SK-N-SH (cell line): ENCODE measurements around the gene EZR. TPM values are rescaled to one million over a fixed set of nuclear protein-coding genes. Genes with fewer than 3 reads are reported as not detected.

ENCODE experiments used
- CTCF ChIA-PET: fragments of 300-600, 350-600 bp; formaldehyde crosslinking; extraction: SDS; loops from one replicate; lab custom pipeline; 2021; lab: Yijun Ruan, JAX
- POLR2A ChIA-PET: fragments of 350-600 bp; sonication (Branson Sonifier 250); formaldehyde crosslinking; extraction: SDS; loops from one replicate; lab custom pipeline; 2020; ENCODE audit warnings: antibody characterized with exemption, inconsistent platforms; lab: Yijun Ruan, JAX
- DNase-seq: peaks from one replicate; pipeline ENCODE4 v3.0.0; 2012
- H2AFZ ChIP-seq: fragments of 200-600 bp; sonication (generic); 2 replicates; pipeline ENCODE4 v1.8.1; 2016; ENCODE audit warnings: antibody characterized with exemption, mild to moderate bottlenecking, low read depth
- H3F3A ChIP-seq: fragments of 200-600 bp; sonication (generic); replicated peaks from 2 replicates; pipeline ENCODE3; 2016; ENCODE audit warnings: antibody characterized with exemption, mild to moderate bottlenecking; ENCODE audit not compliant: insufficient read depth
- H3K27ac ChIP-seq, 2 experiments: fragments of 200-500 bp in 1 of 2; fragments of 200-600 bp in 1 of 2; sonication (Bioruptor generic) in 1 of 2; sonication (generic), shearing (Covaris generic) in 1 of 2; 2 replicates each; pipeline versions ENCODE4 v1.5.1 to v1.6.1; 2014 to 2016; ENCODE audit warnings: low read depth in 2 of 2, inconsistent platforms in 1 of 2, low read length in 1 of 2, mild to moderate bottlenecking in 1 of 2, mixed read lengths in 1 of 2
- H3K27me3 ChIP-seq: fragments of 200-600 bp; sonication (generic), shearing (Covaris generic); 2 replicates; pipeline ENCODE4 v1.6.1; 2016; ENCODE audit warnings: mixed run types; ENCODE audit not compliant: insufficient read depth
- H3K36me3 ChIP-seq, 2 experiments: fragments of 200-500 bp in 1 of 2; fragments of 200-600 bp in 1 of 2; sonication (Bioruptor generic) in 1 of 2; sonication (generic) in 1 of 2; replicated peaks in 1 of 2; 2 replicates each; pipeline versions ENCODE3 to v1.5.1; 2014 to 2016; ENCODE audit warnings: low read length in 1 of 2, mild to moderate bottlenecking in 1 of 2; ENCODE audit not compliant: insufficient read depth in 2 of 2, control insufficient read depth in 1 of 2
- H3K4me1 ChIP-seq, 2 experiments: fragments of 200-500 bp in 1 of 2; fragments of 200-600 bp in 1 of 2; sonication (Bioruptor generic) in 1 of 2; sonication (generic), shearing (Covaris generic) in 1 of 2; 2 replicates each; pipeline versions ENCODE4 v1.5.1 to v1.6.1; 2014 to 2016; ENCODE audit warnings: low read depth in 1 of 2, low read length in 1 of 2, mixed run types in 1 of 2; ENCODE audit not compliant: insufficient read depth in 2 of 2, control insufficient read depth in 1 of 2
- H3K4me2 ChIP-seq: fragments of 200-600 bp; sonication (generic), shearing (Covaris generic); 2 replicates; pipeline ENCODE4 v1.6.1; 2017; ENCODE audit warnings: mixed run types
- H3K4me3 ChIP-seq, 2 experiments: fragments of 200-500 bp in 1 of 2; fragments of 200-600 bp in 1 of 2; sonication (Bioruptor generic) in 1 of 2; sonication (generic), shearing (Covaris generic) in 1 of 2; 2 replicates each; pipeline versions ENCODE4 v1.5.1 to v1.8.1; 2014 to 2016; ENCODE audit warnings: low read depth in 2 of 2, inconsistent platforms in 1 of 2, low read length in 1 of 2, mild to moderate bottlenecking in 1 of 2, mixed read lengths in 1 of 2, moderate library complexity in 1 of 2
- H3K79me2 ChIP-seq: fragments of 200-600 bp; sonication (generic); 2 replicates; pipeline ENCODE4 v1.8.1; 2017; ENCODE audit warnings: mild to moderate bottlenecking; ENCODE audit not compliant: insufficient read depth
- H3K9ac ChIP-seq: fragments of 200-600 bp; sonication (generic); 2 replicates; pipeline ENCODE4 v1.6.1; 2017; ENCODE audit warnings: mixed run types
- H3K9me2 ChIP-seq: fragments of 200-600 bp; sonication (generic); 2 replicates; pipeline ENCODE4 v1.6.1; 2017; ENCODE audit warnings: mixed run types
- H3K9me3 ChIP-seq: fragments of 200-600 bp; sonication (generic); 2 replicates; pipeline ENCODE4 v1.6.1; 2017; ENCODE audit warnings: mixed run types, mild to moderate bottlenecking, moderate library complexity
- H4K20me1 ChIP-seq: fragments of 200-600 bp; sonication (generic); 2 replicates; pipeline ENCODE4 v1.6.1; 2017; ENCODE audit warnings: mild to moderate bottlenecking, mixed run types; ENCODE audit not compliant: insufficient read depth
- CHD2 ChIP-seq: fragments of 150-350 bp; IDR thresholded peaks from 2 replicates; pipeline ENCODE4 v1.6.1; 2018; ENCODE audit warnings: low read length; ENCODE audit not compliant: partially characterized antibody
- CTCF ChIP-seq: fragments of 200-600 bp; sonication (generic); IDR thresholded peaks from 2 replicates; pipeline ENCODE4 v1.6.1; 2017; ENCODE audit warnings: antibody characterized with exemption, mild to moderate bottlenecking, moderate library complexity
- EP300 ChIP-seq, 2 experiments: IDR thresholded peaks; 2 replicates each; pipeline versions ENCODE4 v1.4.0 to v1.6.1; 2012; ENCODE audit warnings: borderline replicate concordance in 1 of 2, low read depth in 1 of 2, low read length in 1 of 2
- EZH2phosphoT487 ChIP-seq: fragments of 200-600 bp; sonication (generic); IDR thresholded peaks from 2 replicates; pipeline ENCODE4 v1.6.1; 2017; ENCODE audit warnings: low read depth, mixed run types, mild to moderate bottlenecking, antibody characterized with exemption, moderate library complexity, borderline replicate concordance
- FOSL2 ChIP-seq: IDR thresholded peaks from 2 replicates; pipeline ENCODE4 v1.4.0; 2012; ENCODE audit warnings: low read depth, mild to moderate bottlenecking, moderate library complexity, borderline replicate concordance
- FOXJ3 ChIP-seq: sonication (generic); formaldehyde crosslinking; IDR thresholded peaks from 2 replicates; pipeline ENCODE4 v1.5.1; 2020; ENCODE audit warnings: mild to moderate bottlenecking, missing genetic modification reagents
- GABPA ChIP-seq: IDR thresholded peaks from 2 replicates; pipeline ENCODE4 v1.4.0; 2012; ENCODE audit warnings: low read depth, mild to moderate bottlenecking
- GATA2 ChIP-seq: sonication (generic); formaldehyde crosslinking; IDR thresholded peaks from 2 replicates; pipeline ENCODE4 v1.5.0; 2020; ENCODE audit warnings: mild to moderate bottlenecking, missing genetic modification reagents
- IRF3 ChIP-seq: fragments of 150-350 bp; IDR thresholded peaks from 2 replicates; pipeline ENCODE4 v1.6.1; 2016; ENCODE audit warnings: mild to moderate bottlenecking, low read depth, low read length
- JUND ChIP-seq: IDR thresholded peaks from 2 replicates; pipeline ENCODE4 v1.4.0; 2012
- MAX ChIP-seq: IDR thresholded peaks from 2 replicates; pipeline ENCODE4 v1.4.0; 2012; ENCODE audit warnings: low read depth
- MXI1 ChIP-seq: IDR thresholded peaks from 2 replicates; pipeline ENCODE4 v1.6.1; 2012; ENCODE audit warnings: mild to moderate bottlenecking, low read depth, low read length, improper control_type of control experiment
- NRF1 ChIP-seq: IDR thresholded peaks from 2 replicates; pipeline ENCODE4 v1.6.1; 2012; ENCODE audit warnings: low read depth, mild to moderate bottlenecking, low read length
- PBX3 ChIP-seq: IDR thresholded peaks from 2 replicates; pipeline ENCODE4; 2012
- RAD21 ChIP-seq: IDR thresholded peaks from 2 replicates; pipeline ENCODE4 v1.6.1; 2012; ENCODE audit warnings: mild to moderate bottlenecking, low read length
- RCOR1 ChIP-seq: fragments of 150-350 bp; IDR thresholded peaks from 2 replicates; pipeline ENCODE4 v1.6.1; 2017; ENCODE audit warnings: antibody characterized with exemption, low read length
- RFX5 ChIP-seq: IDR thresholded peaks from 2 replicates; pipeline ENCODE4 v1.6.1; 2012; ENCODE audit warnings: mild to moderate bottlenecking, improper control_type of control experiment, low read length
- RXRA ChIP-seq: IDR thresholded peaks from 2 replicates; pipeline ENCODE4 v1.4.0; 2012; ENCODE audit warnings: low read depth, mild to moderate bottlenecking, borderline replicate concordance
- SIN3A ChIP-seq: IDR thresholded peaks from 2 replicates; pipeline ENCODE4 v1.6.1; 2012; ENCODE audit warnings: low read depth, mild to moderate bottlenecking, low read length, moderate library complexity, borderline replicate concordance
- TAF1 ChIP-seq: IDR thresholded peaks from 2 replicates; pipeline ENCODE4 v1.6.1; 2012; ENCODE audit warnings: low read depth, mild to moderate bottlenecking, low read length, moderate library complexity, borderline replicate concordance
- TCF12 ChIP-seq: IDR thresholded peaks from 2 replicates; pipeline ENCODE4 v1.4.0; 2012
- TEAD4 ChIP-seq: IDR thresholded peaks from 2 replicates; pipeline ENCODE4 v1.4.0; 2012; ENCODE audit warnings: mild to moderate bottlenecking, borderline replicate concordance; ENCODE audit not compliant: insufficient read depth
- USF1 ChIP-seq: IDR thresholded peaks from 2 replicates; pipeline ENCODE4 v1.4.0; 2012; ENCODE audit warnings: low read depth, borderline replicate concordance
- WGBS: methylation state at CpG from one replicate; pipeline ENCODE4 v1.1.6; 2017; ENCODE audit warnings: low lambda C conversion rate; 5-methylcytosine and 5-hydroxymethylcytosine counted together
- polyA plus RNA-seq, 3 experiments: library from polyadenylated mRNA; depleted of rRNA; stranded (reverse); fragments of >200 nt; gene quantifications; 2 replicates each; pipeline ENCODE4 v1.2.3, GENCODE V29; 2012

EZR gene
- polyA plus RNA-seq, 1 of the 3 experiments (the other 2 are of a cell fraction) = 92.0 TPM

GRCh38 chr6:158813032-158813431, 6.1 kb downstream of the EZR start:
- no peak for DNase-seq
- 87% methylated on average over 3 of the region's 3 CpGs for WGBS
- TF ChIP-seq IRF3 (no peak), CHD2 (no peak), TAF1 (no peak), FOSL2 (no peak), NRF1 (no peak), EP300 (IDR thresholded peaks at IDR 0.05; ENCODE audit: borderline replicate concordance in 1 of 2, low read depth in 1 of 2, low read length in 1 of 2) (no peak), FOXJ3 (CRISPR knock-in tag) (no peak)
- ChIA-PET CTCF (interaction anchor here (1.0 to 1.4 kb wide), 2 partner anchors 109 to 122 kb away, joined by 3 read pairs; no protein-coding TSS in a partner anchor), POLR2A (no interaction called here)
- H3K4me3 ChIP-seq = no peak overlapping the region
- H3K36me3 ChIP-seq = peaks cover 20 to 22% of the 10 kb centered on the region in 2 experiments
- peaks cover 100% of the 10 kb centered on the region for H3K79me2 ChIP-seq
- H3K27me3 ChIP-seq = no peaks in the 10 kb centered on the region
- peaks cover 24 to 28% of the 10 kb centered on the region in 2 experiments; a peak in 2 of 4 replicates for H3K4me1 ChIP-seq
- no peak overlapping the region for H3K27ac ChIP-seq
- H2AFZ ChIP-seq = no peak overlapping the region
- peaks cover 41% of the 10 kb centered on the region for H4K20me1 ChIP-seq
- no peak overlapping the region for H3K9ac ChIP-seq
- peaks cover 3% of the 10 kb centered on the region for H3F3A ChIP-seq
- no peak overlapping the region for H3K4me2 ChIP-seq
- H3K9me3 ChIP-seq = no peaks in the 10 kb centered on the region; the same call in 1 of the 2 replicates
- H3K9me2 ChIP-seq = no peaks in the 10 kb centered on the region

GRCh38 chr6:158812611-158813010, 6.6 kb downstream of the EZR start:
- ChIA-PET CTCF (no interaction called here), POLR2A (no interaction called here)
- TF ChIP-seq GATA2 = no peak
- no peak for TF ChIP-seq TAF1
- no peak for TF ChIP-seq MXI1
- TF ChIP-seq RAD21 = no peak
- no peak for TF ChIP-seq RXRA
- TF ChIP-seq EZH2phosphoT487 = no peak
- no peak for TF ChIP-seq RCOR1
- TF ChIP-seq USF1 = no peak
- TF ChIP-seq JUND = no peak
- TF ChIP-seq GABPA = no peak
- TF ChIP-seq SIN3A = no peak
- no peak for TF ChIP-seq FOXJ3 (CRISPR knock-in tag)
- no peak for TF ChIP-seq PBX3
- TF ChIP-seq TEAD4 = no peak
- no peak for TF ChIP-seq NRF1
- no peak for TF ChIP-seq CTCF
- TF ChIP-seq TCF12 = no peak
- no peak for TF ChIP-seq MAX
- TF ChIP-seq RFX5 = no peak
- Histone ChIP-seq H3K27ac (no peak overlapping the region), H3K4me2 (no peak overlapping the region), H3K4me3 (no peak overlapping the region), H3K9me3 (no peaks in the 10 kb centered on the region; the same call in 1 of the 2 replicates), H3K9me2 (no peaks in the 10 kb centered on the region), H3K4me1 (peaks cover 24 to 28% of the 10 kb centered on the region in 2 experiments; a peak in 2 of 4 replicates), H3K9ac (no peak overlapping the region), H3K27me3 (no peaks in the 10 kb centered on the region), H2AFZ (no peak overlapping the region), H4K20me1 (peaks cover 41% of the 10 kb centered on the region), H3K79me2 (peaks cover 100% of the 10 kb centered on the region), H3F3A (peaks cover 3% of the 10 kb centered on the region), H3K36me3 (peaks cover 22 to 26% of the 10 kb centered on the region in 2 experiments)
- 91% methylated on average over 5 of the region's 5 CpGs for WGBS
- DNase-seq = no peak
